ENCODE measurements around the gene WDR5.

GRCh38 chr9:134135343-134136117, at the start of gene WDR5:
- TF ChIP-seq ZFP36 (IDR thresholded peaks at IDR 0.05; ENCODE audit: borderline replicate concordance, low read depth, low read length, partially characterized antibody) (no peak), EHMT2 (IDR thresholded peaks at IDR 0.05; ENCODE audit: borderline replicate concordance, low read depth, low read length) (no peak), YY1 (IDR thresholded peaks at IDR 0.05; ENCODE audit: insufficient read depth, insufficient replicate concordance, low read depth, low read length) (no peak), KAT7 (CRISPR knock-in tag; IDR thresholded peaks at IDR 0.05; ENCODE audit: borderline replicate concordance) (no peak), FOXP4 (CRISPR knock-in tag; IDR thresholded peaks at IDR 0.05) (no peak), MIER2 (CRISPR knock-in tag; IDR thresholded peaks at IDR 0.05) (no peak), PLSCR1 (CRISPR knock-in tag; IDR thresholded peaks at IDR 0.05; ENCODE audit: borderline replicate concordance) (no peak), POLR2AphosphoS5 (IDR thresholded peaks at IDR 0.05; ENCODE audit: low read depth, low read length) (peak; percentile 32), PHF5A (CRISPR knock-in tag; IDR thresholded peaks at IDR 0.05; ENCODE audit: low read depth, unreplicated experiment) (no peak), ASH2L (IDR thresholded peaks at IDR 0.05; ENCODE audit: insufficient read length, low read depth, low read length) (peak; percentile 75), PREB (CRISPR knock-in tag; IDR thresholded peaks at IDR 0.05) (no peak)
